ENCODE measurements around the gene FKBP2.

DNA sequence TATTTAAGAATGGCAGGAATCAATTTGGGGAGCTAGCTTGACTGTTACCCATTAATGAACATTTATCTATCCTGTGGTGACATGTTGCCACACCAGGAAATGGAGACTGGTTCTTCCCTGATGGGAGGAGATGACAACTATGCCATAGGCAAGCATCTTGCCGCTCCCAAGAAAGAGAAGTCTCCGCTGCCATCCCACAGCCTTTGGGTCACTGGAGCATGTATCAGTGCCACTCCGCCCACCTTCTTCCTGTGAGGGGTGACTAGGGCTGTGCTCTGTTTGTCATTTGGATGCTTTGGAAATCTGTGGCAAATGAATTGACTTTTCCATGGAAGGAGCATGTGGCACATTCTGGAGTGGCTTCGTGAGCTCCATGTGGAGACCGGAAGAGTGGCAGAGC lies 48.5 kb upstream of the FKBP2 start:
- no peak for TF ChIP-seq EZH2 (IDR thresholded peaks at IDR 0.05)
- no peak for TF ChIP-seq POLR2AphosphoS5 (IDR thresholded peaks at IDR 0.05; ENCODE audit: borderline replicate concordance, low read depth, low read length)

Measured in SK-N-MC (cell line).